GM23338 (cell line): Measurements from ENCODE around the gene SOHLH2. TPM values are rescaled to one million over a fixed set of nuclear protein-coding genes. Genes with fewer than 3 reads are reported as not detected.

ENCODE experiments used
- ATAC-seq: fragments of 200-7000 bp; cut with Tn5 transposase; 3 replicates; pipeline ENCODE4 v1.9.1; 2020
- DNase-seq: peaks from one replicate; pipeline ENCODE4 v3.0.0-alpha.2; 2015; ENCODE audit warnings: low spot score
- H2AFZ ChIP-seq: fragments of 200-600 bp; sonication (generic); 2 replicates; pipeline ENCODE4 v1.8.0; 2016; ENCODE audit warnings: antibody characterized with exemption, mild to moderate bottlenecking, moderate library complexity
- H3F3A ChIP-seq: fragments of 200-600 bp; sonication (generic); replicated peaks from 2 replicates; pipeline ENCODE4 v1.8.0; 2017; ENCODE audit warnings: antibody characterized with exemption, mixed run types, low read depth
- H3K27ac ChIP-seq: fragments of 200-600 bp; sonication (generic); 2 replicates; pipeline ENCODE4 v1.6.1; 2016; ENCODE audit warnings: low read depth
- H3K27me3 ChIP-seq: fragments of 200-600 bp; sonication (generic); 2 replicates; pipeline ENCODE4 v1.8.0; 2016; ENCODE audit warnings: mild to moderate bottlenecking, mixed run types, moderate library complexity; ENCODE audit not compliant: insufficient read depth
- H3K36me3 ChIP-seq: fragments of 200-600 bp; sonication (generic); 2 replicates; pipeline ENCODE4 v1.8.0; 2016; ENCODE audit warnings: mild to moderate bottlenecking; ENCODE audit not compliant: insufficient read depth
- H3K4me1 ChIP-seq: fragments of 200-600 bp; sonication (generic); 2 replicates; pipeline ENCODE4 v1.8.0; 2016; ENCODE audit warnings: mild to moderate bottlenecking, moderate library complexity; ENCODE audit not compliant: insufficient read depth
- H3K4me2 ChIP-seq: fragments of 200-600 bp; sonication (generic); 2 replicates; pipeline ENCODE4 v1.7.1; 2017; ENCODE audit warnings: mixed run types
- H3K4me3 ChIP-seq: fragments of 200-600 bp; sonication (generic); 2 replicates; pipeline ENCODE4 v1.6.1; 2016; ENCODE audit warnings: mixed run types
- H3K79me2 ChIP-seq: fragments of 200-600 bp; sonication (generic); replicated peaks from 2 replicates; pipeline ENCODE4 v1.8.0; 2017; ENCODE audit warnings: mild to moderate bottlenecking; ENCODE audit not compliant: insufficient read depth
- H3K9me2 ChIP-seq: fragments of 200-600 bp; sonication (generic); 2 replicates; pipeline ENCODE4 v1.8.0; 2017; ENCODE audit not compliant: insufficient read depth
- H4K20me1 ChIP-seq: fragments of 200-600 bp; sonication (generic); replicated peaks from 2 replicates; pipeline ENCODE4 v1.8.0; 2017; ENCODE audit warnings: mild to moderate bottlenecking; ENCODE audit not compliant: insufficient read depth
- H3K27ac Mint-ChIP-seq: 2 replicates; pipeline ENCODE4 v1.8.0; 2020; ENCODE audit warnings: inconsistent platforms, mild to moderate bottlenecking, moderate library complexity, mixed read lengths
- H3K27me3 Mint-ChIP-seq: 3 replicates; pipeline ENCODE4 v1.8.0; 2022; ENCODE audit warnings: low read depth, mild to moderate bottlenecking, moderate library complexity, mixed read lengths, inconsistent platforms; ENCODE audit not compliant: insufficient read depth, poor library complexity
- H3K36me3 Mint-ChIP-seq: 3 replicates; pipeline ENCODE4 v1.8.0; 2021; ENCODE audit warnings: low read depth, mild to moderate bottlenecking, inconsistent platforms, moderate library complexity, mixed read lengths
- H3K4me1 Mint-ChIP-seq: 3 replicates; pipeline ENCODE4 v1.8.0; 2020; ENCODE audit warnings: mild to moderate bottlenecking, inconsistent platforms, mixed read lengths
- H3K4me3 Mint-ChIP-seq: 3 replicates; pipeline ENCODE4 v1.8.0; 2021; ENCODE audit warnings: moderate library complexity, mild to moderate bottlenecking, inconsistent platforms, mixed read lengths
- H3K9me3 Mint-ChIP-seq: 3 replicates; pipeline ENCODE4 v1.8.0; 2020; ENCODE audit warnings: moderate library complexity, mild to moderate bottlenecking, inconsistent platforms, mixed read lengths
- EZH2phosphoT487 ChIP-seq: fragments of 200-600 bp; sonication (generic); IDR thresholded peaks from one replicate; pipeline ENCODE4 v1.8.1; 2018; ENCODE audit warnings: antibody characterized with exemption; ENCODE audit not compliant: unreplicated experiment
- NANOG ChIP-seq: IDR thresholded peaks from 2 replicates; pipeline ENCODE4 v1.6.1; 2016; ENCODE audit warnings: antibody characterized with exemption, borderline replicate concordance
- STAT1 ChIP-seq: IDR thresholded peaks from one replicate; pipeline ENCODE4 v1.6.1; 2016; ENCODE audit warnings: antibody characterized with exemption; ENCODE audit not compliant: unreplicated experiment
- ZNF114 ChIP-seq: fragments of 250-450 bp; sonication (Bioruptor Pico); IDR thresholded peaks from 2 replicates; pipeline ENCODE4 v1.5.0; 2020; ENCODE audit warnings: mild to moderate bottlenecking, moderate library complexity
- polyA plus RNA-seq: library from polyadenylated mRNA; unstranded; fragments of >200 nt; fragmentation: Nextera tagmentation; extraction: Ambion mirVana; gene quantifications from 2 replicates; pipeline ENCODE4 v1.2.1, GENCODE V29; 2016
- total RNA-seq: library from RNA; depleted of rRNA; stranded (reverse); fragments of >200 nt; shearing (Covaris generic); gene quantifications from 2 replicates; pipeline ENCODE4 v1.2.3, GENCODE V29; 2014
- TF ChIP-seq, protein P1 (sequence below): IDR thresholded peaks from one replicate; pipeline ENCODE4 v1.6.1; 2018; ENCODE audit warnings: antibody characterized with exemption; ENCODE audit not compliant: unreplicated experiment
- TF ChIP-seq, protein P2 (sequence below): fragments of 250-450 bp; sonication (Bioruptor Pico); IDR thresholded peaks from 2 replicates; pipeline ENCODE4 v1.5.0; 2020; ENCODE audit warnings: mild to moderate bottlenecking, moderate library complexity
- TF ChIP-seq, protein P3 (sequence below): IDR thresholded peaks from 2 replicates; pipeline ENCODE4 v1.6.1; 2016; ENCODE audit warnings: antibody characterized with exemption

SOHLH2 gene
- total and polyA plus RNA-seq, 2 experiments from 2014 or later = 1.8 to 2.8 TPM

GRCh38 chr13:36163809-36164308 is 50.5 kb downstream of the SOHLH2 start:
- H3K4me1 ChIP-seq = peaks cover 12% of the 10 kb centered on the region
- peaks cover 18% of the 10 kb centered on the region for H3K4me1 Mint-ChIP-seq
- DNase-seq (peak; percentile 21), ATAC-seq (peak; percentile 58)
- peak overlapping the region; percentile 57; the same call in 1 of the 2 replicates for H3K4me2 ChIP-seq
- no peaks in the 10 kb centered on the region for H3K27me3 ChIP-seq
- H3K36me3 Mint-ChIP-seq = no peaks in the 10 kb centered on the region
- H3K36me3 ChIP-seq = no peaks in the 10 kb centered on the region
- no peak overlapping the region for H3K27ac Mint-ChIP-seq
- peak overlapping the region; percentile 75 for H2AFZ ChIP-seq
- no peak overlapping the region for H3K27ac ChIP-seq
- no peak overlapping the region for H3K4me3 Mint-ChIP-seq
- 0 out of 2 replicates have a peak, but pooled peaks cover 2% of the 10 kb centered on the region for H3F3A ChIP-seq
- H3K9me2 ChIP-seq = no peaks in the 10 kb centered on the region
- H3K79me2 ChIP-seq = no peaks in the 10 kb centered on the region
- H3K27me3 Mint-ChIP-seq = peaks cover 2% of the 10 kb centered on the region
- H3K9me3 Mint-ChIP-seq = no peaks in the 10 kb centered on the region
- H3K4me3 ChIP-seq = no peak overlapping the region
- TF ChIP-seq EZH2phosphoT487 (no peak), STAT1 (no peak), ZNF114 (CRISPR knock-in tag) (no peak), NANOG (no peak)
- TF ChIP-seq, protein P1, sequence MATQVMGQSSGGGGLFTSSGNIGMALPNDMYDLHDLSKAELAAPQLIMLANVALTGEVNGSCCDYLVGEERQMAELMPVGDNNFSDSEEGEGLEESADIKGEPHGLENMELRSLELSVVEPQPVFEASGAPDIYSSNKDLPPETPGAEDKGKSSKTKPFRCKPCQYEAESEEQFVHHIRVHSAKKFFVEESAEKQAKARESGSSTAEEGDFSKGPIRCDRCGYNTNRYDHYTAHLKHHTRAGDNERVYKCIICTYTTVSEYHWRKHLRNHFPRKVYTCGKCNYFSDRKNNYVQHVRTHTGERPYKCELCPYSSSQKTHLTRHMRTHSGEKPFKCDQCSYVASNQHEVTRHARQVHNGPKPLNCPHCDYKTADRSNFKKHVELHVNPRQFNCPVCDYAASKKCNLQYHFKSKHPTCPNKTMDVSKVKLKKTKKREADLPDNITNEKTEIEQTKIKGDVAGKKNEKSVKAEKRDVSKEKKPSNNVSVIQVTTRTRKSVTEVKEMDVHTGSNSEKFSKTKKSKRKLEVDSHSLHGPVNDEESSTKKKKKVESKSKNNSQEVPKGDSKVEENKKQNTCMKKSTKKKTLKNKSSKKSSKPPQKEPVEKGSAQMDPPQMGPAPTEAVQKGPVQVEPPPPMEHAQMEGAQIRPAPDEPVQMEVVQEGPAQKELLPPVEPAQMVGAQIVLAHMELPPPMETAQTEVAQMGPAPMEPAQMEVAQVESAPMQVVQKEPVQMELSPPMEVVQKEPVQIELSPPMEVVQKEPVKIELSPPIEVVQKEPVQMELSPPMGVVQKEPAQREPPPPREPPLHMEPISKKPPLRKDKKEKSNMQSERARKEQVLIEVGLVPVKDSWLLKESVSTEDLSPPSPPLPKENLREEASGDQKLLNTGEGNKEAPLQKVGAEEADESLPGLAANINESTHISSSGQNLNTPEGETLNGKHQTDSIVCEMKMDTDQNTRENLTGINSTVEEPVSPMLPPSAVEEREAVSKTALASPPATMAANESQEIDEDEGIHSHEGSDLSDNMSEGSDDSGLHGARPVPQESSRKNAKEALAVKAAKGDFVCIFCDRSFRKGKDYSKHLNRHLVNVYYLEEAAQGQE = no peak
- TF ChIP-seq, protein P2, sequence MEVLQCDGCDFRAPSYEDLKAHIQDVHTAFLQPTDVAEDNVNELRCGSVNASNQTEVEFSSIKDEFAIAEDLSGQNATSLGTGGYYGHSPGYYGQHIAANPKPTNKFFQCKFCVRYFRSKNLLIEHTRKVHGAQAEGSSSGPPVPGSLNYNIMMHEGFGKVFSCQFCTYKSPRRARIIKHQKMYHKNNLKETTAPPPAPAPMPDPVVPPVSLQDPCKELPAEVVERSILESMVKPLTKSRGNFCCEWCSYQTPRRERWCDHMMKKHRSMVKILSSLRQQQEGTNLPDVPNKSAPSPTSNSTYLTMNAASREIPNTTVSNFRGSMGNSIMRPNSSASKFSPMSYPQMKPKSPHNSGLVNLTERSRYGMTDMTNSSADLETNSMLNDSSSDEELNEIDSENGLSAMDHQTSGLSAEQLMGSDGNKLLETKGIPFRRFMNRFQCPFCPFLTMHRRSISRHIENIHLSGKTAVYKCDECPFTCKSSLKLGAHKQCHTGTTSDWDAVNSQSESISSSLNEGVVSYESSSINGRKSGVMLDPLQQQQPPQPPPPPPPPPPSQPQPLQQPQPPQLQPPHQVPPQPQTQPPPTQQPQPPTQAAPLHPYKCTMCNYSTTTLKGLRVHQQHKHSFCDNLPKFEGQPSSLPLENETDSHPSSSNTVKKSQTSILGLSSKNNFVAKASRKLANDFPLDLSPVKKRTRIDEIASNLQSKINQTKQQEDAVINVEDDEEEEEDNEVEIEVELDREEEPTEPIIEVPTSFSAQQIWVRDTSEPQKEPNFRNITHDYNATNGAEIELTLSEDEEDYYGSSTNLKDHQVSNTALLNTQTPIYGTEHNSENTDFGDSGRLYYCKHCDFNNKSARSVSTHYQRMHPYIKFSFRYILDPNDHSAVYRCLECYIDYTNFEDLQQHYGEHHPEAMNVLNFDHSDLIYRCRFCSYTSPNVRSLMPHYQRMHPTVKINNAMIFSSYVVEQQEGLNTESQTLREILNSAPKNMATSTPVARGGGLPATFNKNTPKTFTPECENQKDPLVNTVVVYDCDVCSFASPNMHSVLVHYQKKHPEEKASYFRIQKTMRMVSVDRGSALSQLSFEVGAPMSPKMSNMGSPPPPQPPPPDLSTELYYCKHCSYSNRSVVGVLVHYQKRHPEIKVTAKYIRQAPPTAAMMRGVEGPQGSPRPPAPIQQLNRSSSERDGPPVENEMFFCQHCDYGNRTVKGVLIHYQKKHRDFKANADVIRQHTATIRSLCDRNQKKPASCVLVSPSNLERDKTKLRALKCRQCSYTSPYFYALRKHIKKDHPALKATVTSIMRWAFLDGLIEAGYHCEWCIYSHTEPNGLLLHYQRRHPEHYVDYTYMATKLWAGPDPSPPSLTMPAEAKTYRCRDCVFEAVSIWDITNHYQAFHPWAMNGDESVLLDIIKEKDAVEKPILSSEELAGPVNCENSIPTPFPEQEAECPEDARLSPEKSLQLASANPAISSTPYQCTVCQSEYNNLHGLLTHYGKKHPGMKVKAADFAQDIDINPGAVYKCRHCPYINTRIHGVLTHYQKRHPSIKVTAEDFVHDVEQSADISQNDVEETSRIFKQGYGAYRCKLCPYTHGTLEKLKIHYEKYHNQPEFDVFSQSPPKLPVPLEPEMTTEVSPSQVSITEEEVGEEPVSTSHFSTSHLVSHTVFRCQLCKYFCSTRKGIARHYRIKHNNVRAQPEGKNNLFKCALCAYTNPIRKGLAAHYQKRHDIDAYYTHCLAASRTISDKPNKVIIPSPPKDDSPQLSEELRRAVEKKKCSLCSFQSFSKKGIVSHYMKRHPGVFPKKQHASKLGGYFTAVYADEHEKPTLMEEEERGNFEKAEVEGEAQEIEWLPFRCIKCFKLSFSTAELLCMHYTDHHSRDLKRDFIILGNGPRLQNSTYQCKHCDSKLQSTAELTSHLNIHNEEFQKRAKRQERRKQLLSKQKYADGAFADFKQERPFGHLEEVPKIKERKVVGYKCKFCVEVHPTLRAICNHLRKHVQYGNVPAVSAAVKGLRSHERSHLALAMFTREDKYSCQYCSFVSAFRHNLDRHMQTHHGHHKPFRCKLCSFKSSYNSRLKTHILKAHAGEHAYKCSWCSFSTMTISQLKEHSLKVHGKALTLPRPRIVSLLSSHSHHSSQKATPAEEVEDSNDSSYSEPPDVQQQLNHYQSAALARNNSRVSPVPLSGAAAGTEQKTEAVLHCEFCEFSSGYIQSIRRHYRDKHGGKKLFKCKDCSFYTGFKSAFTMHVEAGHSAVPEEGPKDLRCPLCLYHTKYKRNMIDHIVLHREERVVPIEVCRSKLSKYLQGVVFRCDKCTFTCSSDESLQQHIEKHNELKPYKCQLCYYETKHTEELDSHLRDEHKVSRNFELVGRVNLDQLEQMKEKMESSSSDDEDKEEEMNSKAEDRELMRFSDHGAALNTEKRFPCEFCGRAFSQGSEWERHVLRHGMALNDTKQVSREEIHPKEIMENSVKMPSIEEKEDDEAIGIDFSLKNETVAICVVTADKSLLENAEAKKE (CRISPR knock-in tag) = no peak
- TF ChIP-seq, protein P3, sequence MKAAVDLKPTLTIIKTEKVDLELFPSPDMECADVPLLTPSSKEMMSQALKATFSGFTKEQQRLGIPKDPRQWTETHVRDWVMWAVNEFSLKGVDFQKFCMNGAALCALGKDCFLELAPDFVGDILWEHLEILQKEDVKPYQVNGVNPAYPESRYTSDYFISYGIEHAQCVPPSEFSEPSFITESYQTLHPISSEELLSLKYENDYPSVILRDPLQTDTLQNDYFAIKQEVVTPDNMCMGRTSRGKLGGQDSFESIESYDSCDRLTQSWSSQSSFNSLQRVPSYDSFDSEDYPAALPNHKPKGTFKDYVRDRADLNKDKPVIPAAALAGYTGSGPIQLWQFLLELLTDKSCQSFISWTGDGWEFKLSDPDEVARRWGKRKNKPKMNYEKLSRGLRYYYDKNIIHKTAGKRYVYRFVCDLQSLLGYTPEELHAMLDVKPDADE = no peak
- H4K20me1 ChIP-seq = no peaks in the 10 kb centered on the region
